HEK293 (cell line): ENCODE measurements around the gene PHLPP2.

ENCODE experiments used
- CTCF ChIA-PET: fragments of 350-600 bp; formaldehyde crosslinking; extraction: SDS; loops from one replicate; lab custom pipeline; 2021; ENCODE audit warnings: antibody characterized with exemption; lab: Yijun Ruan, JAX
- POLR2A ChIA-PET: fragments of 300-600 bp; formaldehyde crosslinking; extraction: SDS; loops from one replicate; lab custom pipeline; 2020; ENCODE audit warnings: antibody characterized with exemption, inconsistent platforms; lab: Yijun Ruan, JAX
- H3K27ac ChIP-seq: fragments of 200-500 bp; sonication (Bioruptor generic); 2 replicates; pipeline ENCODE4 v1.5.1; 2014; ENCODE audit warnings: low read depth, low read length, control low read depth, inconsistent platforms; ENCODE audit errors: extremely low read depth
- H3K36me3 ChIP-seq, 2 experiments: fragments of 200-500 bp in 1 of 2; sonication (Bioruptor generic) in 1 of 2; 1 replicate in 1 of 2; 2 replicates in 1 of 2; pipeline ENCODE4 v1.5.1; 2014 to 2017; ENCODE audit warnings: inconsistent platforms in 2 of 2, low read length in 2 of 2; ENCODE audit not compliant: control insufficient read depth in 2 of 2, insufficient read depth in 1 of 2
- H3K4me1 ChIP-seq: fragments of 200-500 bp; sonication (Bioruptor generic); 2 replicates; pipeline ENCODE4 v1.5.1; 2014; ENCODE audit warnings: mild to moderate bottlenecking, low read length, inconsistent platforms; ENCODE audit not compliant: control insufficient read depth, insufficient read depth
- H3K4me3 ChIP-seq: 2 replicates; pipeline ENCODE4 v1.5.1; 2011; ENCODE audit warnings: low read depth, mild to moderate bottlenecking, control low read depth, low read length, moderate library complexity
- H3K9me3 ChIP-seq: fragments of 200-500 bp; sonication (Bioruptor generic); 2 replicates; pipeline ENCODE4 v1.5.1; 2014; ENCODE audit warnings: low read depth, low read length, inconsistent platforms; ENCODE audit not compliant: control insufficient read depth, insufficient read depth
- BCL6B ChIP-seq: fragments of 450-650 bp; formaldehyde crosslinking; IDR thresholded peaks from 2 replicates; pipeline ENCODE4 v1.5.1; 2017; ENCODE audit warnings: missing biosample characterization, missing genetic modification characterization
- HOXA7 ChIP-seq: sonication (generic); formaldehyde crosslinking; IDR thresholded peaks from 2 replicates; pipeline ENCODE4 v1.8.1; 2022; ENCODE audit warnings: missing genetic modification reagents, borderline replicate concordance
- HOXD13 ChIP-seq: sonication (generic); formaldehyde crosslinking; IDR thresholded peaks from 2 replicates; pipeline ENCODE4 v1.8.0; 2022; ENCODE audit warnings: missing genetic modification reagents, borderline replicate concordance
- KLF1 ChIP-seq: fragments of 450-650 bp; formaldehyde crosslinking; IDR thresholded peaks from 2 replicates; pipeline ENCODE4 v1.5.1; 2016; ENCODE audit warnings: missing biosample characterization, missing genetic modification characterization
- KLF9 ChIP-seq: fragments of 450-650 bp; formaldehyde crosslinking; IDR thresholded peaks from 2 replicates; pipeline ENCODE4 v1.5.1; 2016; ENCODE audit warnings: missing biosample characterization, missing genetic modification characterization, low read depth
- MYNN ChIP-seq: fragments of 450-650 bp; formaldehyde crosslinking; IDR thresholded peaks from 2 replicates; pipeline ENCODE4 v1.5.1; 2016; ENCODE audit warnings: missing biosample characterization, missing genetic modification characterization, borderline replicate concordance
- REST ChIP-seq: fragments of 450-650 bp; formaldehyde crosslinking; IDR thresholded peaks from 2 replicates; pipeline ENCODE4 v1.5.1; 2016; ENCODE audit warnings: missing biosample characterization, missing genetic modification characterization
- TRIM28 ChIP-seq: IDR thresholded peaks from 2 replicates; pipeline ENCODE4 v1.6.1; 2011; ENCODE audit warnings: low read length, control low read depth, borderline replicate concordance
- ZBTB26 ChIP-seq: fragments of 450-650 bp; formaldehyde crosslinking; optimal IDR thresholded peaks from 2 replicates; pipeline ENCODE3; 2016; ENCODE audit warnings: missing biosample characterization, mild to moderate bottlenecking, missing genetic modification characterization
- ZNF335 ChIP-seq: fragments of 450-650 bp; formaldehyde crosslinking; conservative IDR thresholded peaks from 2 replicates; pipeline ENCODE4 v1.5.1; 2016; ENCODE audit warnings: missing biosample characterization, missing genetic modification characterization
- ZNF518A ChIP-seq: fragments of 450-650 bp; formaldehyde crosslinking; conservative IDR thresholded peaks from 2 replicates; pipeline ENCODE4 v1.5.1; 2016; ENCODE audit warnings: low read depth, missing biosample characterization, missing genetic modification characterization
- ZNF585B ChIP-seq: fragments of 450-650 bp; formaldehyde crosslinking; IDR thresholded peaks from 2 replicates; pipeline ENCODE4 v1.5.1; 2016; ENCODE audit warnings: missing biosample characterization, missing genetic modification characterization
- ZNF626 ChIP-seq: fragments of 450-650 bp; sonication (Bioruptor Pico); formaldehyde crosslinking; IDR thresholded peaks from 2 replicates; pipeline ENCODE4 v1.5.1; 2018; ENCODE audit warnings: missing biosample characterization, missing genetic modification characterization, inconsistent platforms
- ZNF777 ChIP-seq: fragments of 450-650 bp; formaldehyde crosslinking; IDR thresholded peaks from 2 replicates; pipeline ENCODE4 v1.5.1; 2017; ENCODE audit warnings: missing biosample characterization, missing genetic modification characterization, borderline replicate concordance
- ZSCAN23 ChIP-seq: fragments of 450-650 bp; formaldehyde crosslinking; IDR thresholded peaks from 2 replicates; pipeline ENCODE4 v1.5.1; 2016; ENCODE audit warnings: missing biosample characterization, missing genetic modification characterization
- ZSCAN30 ChIP-seq: fragments of 450-650 bp; IDR thresholded peaks from 2 replicates; pipeline ENCODE4 v1.5.1; 2018; ENCODE audit warnings: missing biosample characterization, mild to moderate bottlenecking, missing genetic modification characterization, moderate library complexity
- ZXDB ChIP-seq: fragments of 450-650 bp; formaldehyde crosslinking; IDR thresholded peaks from 2 replicates; pipeline ENCODE4 v1.5.1; 2016; ENCODE audit warnings: missing biosample characterization, missing genetic modification characterization

PHLPP2 gene

GRCh38 chr16:71631776-71632175 lies 92.7 kb downstream of the PHLPP2 start (continued):
- TF ChIP-seq ZNF518A (tag by site-specific recombination), result no peak

GRCh38 chr16:71630808-71631207 lies 93.7 kb downstream of the PHLPP2 start:
- Histone ChIP-seq H3K27ac (no peak overlapping the region), H3K36me3 (peaks cover 0 to 23% of the 10 kb centered on the region in 2 experiments; a peak in 2 of 3 replicates), H3K4me3 (no peak overlapping the region), H3K9me3 (no peaks in the 10 kb centered on the region), H3K4me1 (peaks cover 2% of the 10 kb centered on the region; the same call in 1 of the 2 replicates)
- no peak for TF ChIP-seq KLF1 (tag by site-specific recombination)
- TF ChIP-seq ZNF585B (tag by site-specific recombination), result no peak
- TF ChIP-seq TRIM28, result no peak
- no peak for TF ChIP-seq HOXA7 (CRISPR knock-in tag)
- TF ChIP-seq ZNF626 (tag by site-specific recombination), result no peak
- no peak for TF ChIP-seq ZBTB26 (tag by site-specific recombination)
- TF ChIP-seq REST (tag by site-specific recombination), result no peak
- no peak for TF ChIP-seq HOXD13
- no peak for TF ChIP-seq KLF9 (tag by site-specific recombination)
- TF ChIP-seq ZSCAN23 (tag by site-specific recombination), result no peak
- no peak for TF ChIP-seq ZNF777 (tag by site-specific recombination)
- POLR2A ChIA-PET, result no interaction called here
- CTCF ChIA-PET, result interaction anchor here (1.0 kb wide), 1 partner anchor 20 kb away, joined by 9 read pairs; no protein-coding TSS in a partner anchor

GRCh38 chr16:71629278-71630016 lies 95.1 kb downstream of the PHLPP2 start:
- Histone ChIP-seq H3K9me3 (no peaks in the 10 kb centered on the region), H3K4me3 (no peak overlapping the region), H3K4me1 (peaks cover 2% of the 10 kb centered on the region; the same call in 1 of the 2 replicates), H3K36me3 (peaks cover 0 to 22% of the 10 kb centered on the region in 2 experiments; a peak in 2 of 3 replicates), H3K27ac (no peak overlapping the region)
- TF ChIP-seq ZXDB (tag by site-specific recombination) (no peak), BCL6B (tag by site-specific recombination) (no peak), ZNF335 (no peak), ZSCAN30 (tag by site-specific recombination) (no peak), MYNN (tag by site-specific recombination) (no peak)
- POLR2A ChIA-PET, result interaction anchor here (0.7 kb wide), 1 partner anchor 636 kb away, joined by 7 read pairs; no protein-coding TSS in a partner anchor
- CTCF ChIA-PET, result interaction anchor here (0.6 to 2.3 kb wide), 4 partner anchors 15 to 216 kb away, joined by 3 to 14 read pairs (median 3); no protein-coding TSS in a partner anchor
